DMS53 (cell line): ENCODE measurements around the gene ACTR3.

Experiments used
- DNase-seq: peaks from one replicate; lab custom pipeline; 2025; lab: John Stamatoyannopoulos, UW

Gene ACTR3

DNA sequence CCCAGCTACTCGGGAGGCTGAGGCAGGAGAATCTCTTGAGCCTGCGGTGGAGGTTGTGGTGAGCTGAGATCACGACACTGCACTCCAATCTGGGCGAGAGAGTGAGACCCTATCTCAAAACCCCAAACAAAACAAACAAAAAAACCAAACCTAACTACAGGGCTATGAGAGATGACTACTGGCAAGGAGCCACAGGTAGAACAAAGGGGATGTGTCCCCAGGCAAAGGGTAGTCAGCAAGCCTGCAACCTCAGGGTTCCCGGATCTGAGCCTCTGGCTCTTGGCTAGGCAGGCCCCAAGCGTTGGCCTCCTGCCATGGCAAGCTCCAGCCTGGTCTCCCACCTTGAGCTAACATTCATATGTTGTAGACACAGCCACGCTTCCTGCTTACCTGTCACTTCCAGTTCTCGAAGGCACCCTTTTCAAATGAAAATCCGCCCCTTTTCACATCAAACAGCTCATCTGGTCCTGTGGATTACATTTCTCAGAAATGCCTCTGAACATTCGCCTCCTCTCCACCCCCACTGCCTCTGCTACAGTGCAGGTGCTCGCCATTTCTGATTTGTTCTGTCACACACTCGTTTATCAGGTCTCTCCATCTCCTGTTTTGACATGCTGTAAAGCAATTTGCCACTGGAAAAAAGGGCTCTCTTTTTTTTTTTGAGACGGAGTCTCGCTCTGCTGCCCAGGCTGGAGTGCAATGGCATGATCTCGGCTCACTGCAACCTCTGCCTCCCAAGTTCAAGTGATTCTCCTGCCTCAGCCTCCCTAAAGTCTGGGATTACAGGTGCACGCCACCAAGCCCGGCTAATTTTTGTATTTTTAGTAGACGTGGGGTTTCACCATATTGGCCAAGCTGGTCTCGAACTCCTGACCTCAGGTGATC lies 13.1 kb upstream of the ACTR3 start:
- DNase-seq, result peak; percentile 87

- DNase-seq, result peak; percentile 16
Observed at GRCh38 chr2:113877711-113878598, 11.9 kb upstream of the ACTR3 start.

DNA sequence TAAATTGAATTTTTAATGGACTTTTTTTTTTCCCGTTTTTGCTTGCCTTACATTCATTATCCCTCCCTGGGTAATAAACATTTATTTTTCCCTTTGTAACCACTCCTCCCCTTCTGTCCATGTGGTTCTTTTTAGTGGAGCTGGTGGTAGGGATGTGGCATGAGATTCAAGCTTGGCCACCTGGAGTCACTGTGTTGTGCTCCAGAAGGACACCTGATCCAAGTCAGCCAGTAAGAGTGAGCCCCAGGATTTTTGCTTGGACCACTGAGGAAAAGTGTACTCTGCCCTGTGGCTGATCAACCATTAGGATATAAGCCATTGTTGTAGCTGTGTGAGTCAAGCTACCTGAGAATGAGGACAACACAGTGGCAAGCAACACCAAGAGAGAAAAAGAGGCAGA lies 11.1 kb upstream of the ACTR3 start:
- peak; percentile 30 for DNase-seq

DNA sequence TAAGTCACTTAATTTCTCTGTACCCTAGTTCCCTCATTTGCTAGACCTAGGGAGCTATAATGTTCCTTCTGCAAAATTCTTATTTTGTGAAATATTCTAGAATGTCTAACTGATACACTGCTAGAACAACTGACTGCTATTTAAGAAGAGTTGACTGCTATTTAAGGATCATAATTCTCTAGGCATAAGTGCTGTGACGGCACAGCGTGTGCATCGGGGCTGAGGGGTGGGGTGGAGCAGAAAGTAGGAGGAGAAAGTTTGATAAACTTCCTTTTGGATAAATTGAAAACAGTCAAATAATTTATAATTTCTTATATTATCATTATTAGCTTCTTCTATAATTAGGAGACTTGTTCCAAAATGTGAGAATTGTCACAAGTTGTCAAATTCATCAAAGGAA lies 10.4 kb upstream of the ACTR3 start:
- no peak for DNase-seq

DNA sequence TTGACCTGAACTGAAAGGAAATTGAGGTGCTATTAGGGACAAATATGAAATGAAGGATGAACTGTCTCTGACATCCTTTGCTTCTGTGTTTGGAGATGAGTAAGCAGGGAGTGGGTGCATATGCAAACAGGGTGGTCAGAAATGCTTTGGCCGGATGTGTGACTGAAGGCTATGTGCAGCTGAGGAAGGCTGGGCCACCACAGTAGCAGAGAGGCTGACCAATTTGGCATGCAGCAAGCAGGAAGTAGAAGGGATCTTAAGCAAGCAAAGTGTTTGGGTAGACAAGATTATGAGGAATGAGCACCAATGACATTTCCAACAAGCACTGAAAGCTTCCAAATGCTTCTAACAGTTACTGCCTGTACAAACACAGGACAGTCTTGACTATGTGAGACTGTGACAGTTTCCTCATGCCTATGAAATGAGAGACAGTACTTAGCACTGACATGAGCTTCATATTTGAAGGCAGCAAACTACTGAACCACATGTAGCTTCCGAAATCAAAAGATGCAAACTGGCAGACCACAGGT lies 3.3 kb upstream of the ACTR3 start:
- DNase-seq, result peak; percentile 28

DNA sequence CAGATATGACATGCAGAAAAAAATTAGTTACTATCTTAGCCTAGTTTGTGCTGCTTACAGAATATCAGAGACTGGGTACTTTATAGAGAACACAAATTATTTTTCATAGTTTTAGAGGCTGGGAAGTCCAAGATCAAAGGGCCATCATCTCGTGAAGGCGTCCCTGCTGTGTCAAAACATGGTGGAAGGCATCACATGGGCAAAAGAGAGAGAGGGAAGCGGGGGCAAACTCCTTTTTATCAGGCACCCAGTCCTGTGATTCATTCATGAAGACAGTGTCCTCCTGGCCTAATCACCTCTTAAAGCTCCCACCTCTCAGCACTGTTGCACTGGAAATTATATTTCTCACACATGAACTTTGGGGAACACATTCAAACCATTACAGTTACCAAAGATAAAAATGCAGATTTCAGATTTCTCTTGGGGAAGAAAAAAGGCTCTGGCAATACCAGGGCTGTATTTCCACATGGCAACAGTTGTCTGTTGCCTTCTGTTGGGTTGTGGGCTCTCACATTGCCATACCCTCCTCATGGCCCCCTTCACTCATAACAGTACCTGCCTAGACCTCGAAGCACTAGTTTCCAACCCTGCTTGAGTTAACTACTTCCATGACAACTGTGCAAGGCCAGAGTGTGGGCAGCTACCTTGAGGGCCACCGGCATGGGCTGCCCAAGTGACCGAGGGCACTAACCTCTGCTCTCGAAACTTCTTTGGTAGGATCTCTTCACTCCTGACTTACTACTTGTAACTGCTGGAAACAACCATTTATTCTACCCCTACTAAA lies 2.7 kb upstream of the ACTR3 start:
- no peak for DNase-seq

DNA sequence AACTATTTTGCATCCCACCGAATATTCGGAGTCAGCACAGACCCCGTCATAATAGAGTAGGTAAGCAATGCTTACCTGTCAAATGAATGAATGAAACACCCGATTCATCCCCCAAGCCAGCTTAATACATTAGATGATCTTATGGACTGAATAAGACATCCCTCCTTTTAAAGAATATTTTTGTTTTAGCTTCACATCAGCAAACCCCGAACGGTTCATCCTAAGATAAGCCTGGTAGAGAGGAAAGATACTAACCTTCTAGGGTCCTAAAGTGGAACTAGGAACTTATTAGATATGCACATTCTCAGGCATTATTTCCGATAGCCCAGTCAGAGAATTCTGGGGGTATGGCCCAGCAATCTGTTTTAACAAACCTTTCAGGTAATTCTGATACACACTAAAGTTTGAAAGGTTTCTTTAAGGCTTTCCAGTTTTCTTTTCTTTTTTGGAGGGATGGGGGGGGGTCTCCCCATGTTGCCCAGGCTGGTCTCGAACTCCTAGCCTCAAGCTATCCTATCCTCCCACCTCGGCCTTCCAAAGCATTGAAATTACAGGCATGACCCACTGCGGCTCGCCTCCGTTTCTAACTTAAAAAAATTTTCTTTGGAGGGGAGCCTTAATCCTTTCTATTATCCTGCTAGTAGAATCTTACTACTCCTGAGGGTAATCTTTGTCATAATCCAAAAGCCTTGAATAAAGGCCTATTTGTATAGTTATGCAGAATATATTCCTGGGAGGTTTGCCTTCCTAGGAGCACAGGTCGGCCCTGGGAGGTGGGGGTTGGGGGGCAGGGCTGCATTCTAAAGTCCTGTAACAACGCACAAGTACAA lies 1.0 kb upstream of the ACTR3 start:
- DNase-seq, result no peak

- peak; percentile 82 for DNase-seq
Observed at GRCh38 chr2:113890253-113891235, 655 bp downstream of the ACTR3 start.

GRCh38 chr2:113891265-113891959 lies 1.5 kb downstream of the ACTR3 start:
- peak; percentile 40 for DNase-seq

DNA sequence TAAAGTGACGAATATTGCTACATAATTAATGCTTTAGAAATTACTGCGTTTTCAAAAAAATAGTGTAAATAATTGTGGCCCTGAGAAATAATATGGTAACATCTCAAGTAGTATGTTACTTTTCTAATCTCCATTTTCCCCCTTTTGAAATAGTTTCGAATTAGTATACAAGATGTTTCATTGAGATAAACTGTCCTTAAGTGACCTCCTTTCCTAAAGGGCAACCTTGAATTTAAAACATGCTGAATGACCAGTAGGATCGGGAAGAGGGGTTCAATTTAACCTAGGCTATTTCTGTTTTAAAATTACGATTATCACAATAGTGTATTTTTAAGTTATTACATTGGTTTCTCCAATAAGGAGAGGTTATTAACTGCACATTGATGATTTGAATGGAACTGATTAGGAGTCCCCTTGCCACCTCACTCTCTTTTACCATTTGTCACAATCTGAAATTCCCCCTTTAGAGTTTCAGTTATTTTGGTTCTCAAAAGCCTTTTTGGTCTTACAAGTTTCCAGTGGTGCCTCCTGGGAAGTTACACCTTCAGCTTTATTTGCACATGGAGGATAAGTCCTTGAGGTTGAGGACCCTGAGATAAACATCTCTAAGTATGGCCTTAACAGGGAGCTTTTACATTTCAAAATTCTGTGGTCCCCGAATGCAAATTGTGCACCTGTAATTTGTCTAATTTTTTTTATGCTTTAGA lies 2.3 kb downstream of the ACTR3 start:
- no peak for DNase-seq

DNA sequence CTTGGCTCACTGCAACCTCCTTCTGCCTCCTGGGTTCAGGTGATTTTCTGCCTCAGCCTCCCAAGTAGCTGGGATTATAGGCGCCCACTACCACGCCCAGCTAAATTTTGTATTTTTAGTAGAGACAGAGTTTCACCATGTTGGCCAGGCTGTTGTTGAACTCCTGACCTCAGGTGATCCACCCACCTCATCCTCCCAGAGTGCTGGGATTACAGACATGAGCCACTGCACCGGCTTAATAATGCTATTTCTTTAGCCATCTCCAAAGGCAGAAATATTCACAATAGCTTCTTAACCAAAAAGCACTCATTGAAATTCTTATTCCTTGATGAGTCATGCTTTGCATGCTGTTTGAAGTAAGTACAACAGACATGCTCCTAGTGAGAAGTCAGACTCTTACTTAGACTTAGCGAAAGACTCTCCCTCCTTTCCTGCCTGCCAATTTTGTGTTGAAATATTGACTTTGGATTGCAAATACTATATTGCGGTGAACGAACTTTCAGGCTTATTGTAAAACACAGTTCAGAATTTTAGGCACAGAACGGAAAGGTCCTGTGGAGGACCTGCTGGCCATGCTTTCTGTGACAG lies 4.4 kb downstream of the ACTR3 start:
- peak; percentile 28 for DNase-seq

DNA sequence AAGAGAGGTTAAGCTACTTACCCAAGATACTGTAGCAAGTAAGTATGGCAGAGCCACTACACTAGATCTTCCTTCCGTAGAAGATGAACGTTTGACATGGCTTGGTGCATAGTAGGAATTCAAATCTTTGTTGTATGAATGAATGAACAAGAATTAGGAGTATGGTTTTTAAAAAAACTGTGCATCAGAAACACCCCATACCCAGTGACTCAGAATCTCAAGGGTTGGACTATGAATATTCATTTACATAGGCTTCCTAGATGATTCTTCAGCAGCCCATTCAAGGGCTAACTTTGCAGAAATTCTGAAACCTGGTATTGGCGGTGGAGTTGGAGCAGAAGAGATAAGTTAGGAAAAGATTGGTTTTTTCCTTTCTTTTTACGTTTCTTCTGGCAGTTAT lies 5.4 kb downstream of the ACTR3 start:
- DNase-seq, result no peak

DNA sequence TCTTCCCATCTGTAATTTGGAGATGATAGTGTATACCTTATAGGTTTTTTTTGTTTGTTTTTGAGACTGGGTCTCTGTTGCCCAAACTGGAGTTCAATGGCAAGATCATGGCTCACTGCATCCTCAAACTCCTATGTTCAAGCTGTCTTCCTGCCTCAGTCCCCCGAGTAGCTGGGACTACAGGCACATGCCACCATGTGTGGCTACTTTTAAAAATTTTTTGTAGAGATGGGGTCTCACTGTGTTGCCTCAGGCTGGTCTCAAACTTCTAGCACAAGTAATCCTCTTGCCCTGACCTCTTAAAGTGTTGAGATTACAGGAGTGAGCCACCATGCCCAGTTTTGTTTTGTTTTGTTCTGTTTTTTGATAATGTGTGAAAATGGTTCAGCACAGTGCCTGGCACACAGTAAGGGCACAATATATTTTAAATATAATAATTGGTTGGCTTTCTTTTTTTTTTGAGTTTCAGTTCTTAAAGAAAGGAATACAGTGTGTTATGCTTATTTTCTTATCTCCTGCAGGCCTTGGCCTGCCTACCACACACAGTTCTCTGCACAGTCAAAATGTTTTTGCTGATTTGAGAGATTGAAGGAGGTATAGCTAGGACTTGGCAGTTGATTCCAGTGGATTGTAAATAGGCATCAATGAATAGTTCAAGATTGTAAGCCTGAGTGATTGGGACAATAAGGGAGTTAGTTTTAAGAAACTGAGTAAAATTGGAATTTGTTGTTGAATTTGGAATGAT lies 6.1 kb downstream of the ACTR3 start:
- no peak for DNase-seq

- no peak for DNase-seq
Observed at GRCh38 chr2:113896791-113897190, 6.9 kb downstream of the ACTR3 start.

DNA sequence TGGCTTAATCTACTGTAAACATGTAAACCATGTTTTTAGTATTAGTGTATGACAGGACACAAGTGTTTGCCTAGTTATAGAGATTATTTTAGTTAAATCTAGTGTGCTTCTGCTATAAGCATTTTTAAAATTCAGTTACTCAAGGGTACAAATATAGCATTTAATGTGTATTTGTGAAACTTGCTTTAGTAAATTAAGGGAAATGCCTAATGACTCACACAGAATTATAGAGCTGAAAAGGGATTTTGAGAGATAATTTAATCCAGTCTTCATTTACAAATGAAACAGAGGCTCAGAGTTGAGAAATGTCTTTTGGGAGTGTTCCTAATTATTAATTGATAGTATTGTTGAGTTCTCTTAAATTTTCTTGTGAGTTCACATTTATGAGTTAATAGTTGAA lies 8.2 kb downstream of the ACTR3 start:
- DNase-seq, result no peak

- no peak for DNase-seq
Observed at GRCh38 chr2:113899166-113899565, 9.3 kb downstream of the ACTR3 start.

- DNase-seq, result no peak
Observed at GRCh38 chr2:113901943-113902342, 12.1 kb downstream of the ACTR3 start.
